GM18508 (cell line): ENCODE results near the gene PICALM.
"Not testable (repeated sequence)": the region's sequence is repeated elsewhere in the genome, so short reads cannot be mapped to it uniquely, and the experiment has no call there.

Experiments
- ATAC-seq: cut with Tn5 transposase; IDR thresholded peaks from one replicate; pipeline ENCODE4 v1.9.1; 2021; ENCODE audit warnings: moderate number of reproducible peaks; ENCODE audit not compliant: insufficient read depth, unreplicated experiment

Gene PICALM

DNA sequence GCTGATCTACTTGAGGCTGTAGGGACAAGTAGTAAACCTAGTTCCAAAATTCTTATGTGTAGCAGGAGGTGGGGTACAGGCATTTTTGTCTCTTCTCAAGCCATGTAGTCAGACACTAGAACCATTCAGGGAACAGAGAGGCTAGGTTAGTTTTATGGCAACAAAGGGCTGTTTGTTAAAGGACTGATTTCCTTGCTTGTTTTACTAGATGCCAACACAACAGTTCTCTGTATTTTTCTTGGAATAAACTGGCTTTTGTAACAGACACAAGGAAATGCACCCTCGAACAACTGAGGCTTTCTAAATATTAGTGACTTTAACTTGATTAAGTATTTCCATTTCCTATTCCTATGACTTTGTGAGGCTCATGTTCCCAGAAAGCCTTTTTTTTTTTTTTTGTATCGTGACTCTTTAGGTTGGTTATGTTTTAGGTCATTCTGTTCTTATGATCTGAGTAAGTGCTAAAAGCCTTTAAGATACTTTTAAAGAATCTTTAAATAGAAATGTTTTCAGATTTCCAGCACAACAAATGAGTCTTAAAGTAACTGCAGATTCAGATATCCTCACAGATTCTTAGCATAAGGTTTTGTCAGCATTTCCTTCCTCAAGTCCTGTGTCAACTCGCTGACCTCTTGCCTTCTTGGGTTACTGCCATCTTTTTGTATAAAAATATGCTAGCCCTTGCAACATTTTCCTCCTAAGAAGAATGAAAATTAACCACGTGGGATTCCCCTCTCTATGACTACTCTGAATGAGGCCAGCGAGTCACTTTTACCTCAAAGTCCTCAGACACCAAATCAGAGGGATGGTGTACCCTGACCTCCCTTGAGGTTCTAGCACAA is 121.2 kb downstream of the PICALM start:
- ATAC-seq, result no peak

DNA sequence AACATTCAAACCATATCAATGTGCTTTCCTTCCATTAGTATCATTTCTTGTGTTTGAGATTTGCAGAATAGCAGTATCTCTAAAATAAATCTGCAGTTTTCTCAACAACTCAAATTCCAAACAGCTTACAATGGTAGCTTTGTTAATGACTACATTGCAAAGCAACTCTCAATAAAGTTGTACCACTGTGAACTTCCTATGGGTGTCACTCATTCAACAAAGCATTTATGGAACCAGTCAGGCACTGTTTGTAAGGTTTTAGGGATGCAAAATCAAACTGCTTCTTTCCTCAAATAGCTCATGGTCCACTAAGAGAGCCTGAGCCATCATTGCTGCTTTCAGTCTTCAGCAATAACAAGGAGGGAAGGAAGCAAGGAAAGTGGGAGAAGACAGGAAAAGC is 122.7 kb downstream of the PICALM start:
- no peak for ATAC-seq

DNA sequence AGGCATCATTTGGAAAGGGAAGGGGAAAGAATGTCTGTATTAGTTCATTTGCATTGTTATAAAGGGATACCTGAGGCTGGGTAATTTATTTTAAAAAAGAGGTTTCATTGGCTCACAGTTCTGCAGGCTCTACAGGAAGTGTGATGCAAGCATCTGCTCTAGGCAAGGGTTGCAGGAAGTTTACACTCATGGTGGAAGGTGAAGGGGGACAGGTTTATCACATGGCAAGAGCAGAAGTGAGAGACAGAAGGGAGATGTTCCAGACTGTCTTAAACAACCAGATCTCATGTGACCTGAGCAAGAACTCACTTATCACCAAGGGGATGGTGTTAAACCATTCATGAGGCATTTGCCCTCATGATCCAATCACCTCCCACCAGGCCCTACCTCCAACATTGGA is 123.1 kb downstream of the PICALM start:
- no peak for ATAC-seq

DNA sequence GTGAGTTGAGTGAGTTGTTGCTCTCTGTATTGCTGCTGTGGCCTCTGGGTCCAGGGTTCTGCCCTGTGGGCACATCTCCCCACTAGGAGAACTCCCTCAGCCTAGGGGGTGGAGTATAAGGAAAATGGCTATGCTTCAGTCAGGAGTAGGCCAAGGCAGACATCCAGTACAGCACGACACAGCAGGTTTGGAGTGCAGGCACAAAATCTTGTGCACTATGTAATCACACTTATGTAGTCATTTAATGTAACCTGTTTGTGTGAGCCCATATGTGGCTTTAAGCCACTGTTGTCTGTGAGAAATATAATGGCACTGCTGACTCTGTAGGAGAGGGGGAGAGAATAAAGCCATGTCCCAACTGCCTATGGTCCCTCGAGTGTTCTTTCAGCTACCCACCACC is 123.6 kb downstream of the PICALM start:
- no peak for ATAC-seq

DNA sequence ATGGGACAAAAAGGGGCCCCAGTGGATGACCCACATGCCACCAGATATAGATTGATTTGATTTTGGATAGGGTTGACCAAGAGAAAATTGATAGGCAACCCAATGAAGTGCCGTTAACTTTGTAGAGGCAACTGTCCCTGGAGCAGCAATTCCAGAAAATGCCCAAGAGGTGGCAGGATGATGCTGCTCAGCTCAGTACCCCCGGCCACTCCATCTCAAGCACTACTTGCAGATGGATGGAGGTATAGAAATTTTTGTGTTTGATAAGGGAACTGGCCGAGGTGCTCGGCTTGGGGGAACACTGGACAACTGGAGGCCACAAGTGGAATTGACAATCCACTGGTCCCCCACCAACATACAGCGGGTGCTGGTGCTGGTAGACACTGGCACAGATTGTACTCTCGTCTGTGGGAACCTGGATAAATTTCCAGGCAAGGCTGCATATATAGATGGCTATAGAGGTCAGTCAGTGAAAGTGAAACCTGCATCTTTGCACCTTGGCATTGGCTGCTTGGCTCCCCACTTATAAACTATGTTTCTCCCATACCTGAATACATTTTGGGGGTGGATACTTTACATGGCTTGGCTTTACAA is 127.4 kb downstream of the PICALM start:
- no peak for ATAC-seq

DNA sequence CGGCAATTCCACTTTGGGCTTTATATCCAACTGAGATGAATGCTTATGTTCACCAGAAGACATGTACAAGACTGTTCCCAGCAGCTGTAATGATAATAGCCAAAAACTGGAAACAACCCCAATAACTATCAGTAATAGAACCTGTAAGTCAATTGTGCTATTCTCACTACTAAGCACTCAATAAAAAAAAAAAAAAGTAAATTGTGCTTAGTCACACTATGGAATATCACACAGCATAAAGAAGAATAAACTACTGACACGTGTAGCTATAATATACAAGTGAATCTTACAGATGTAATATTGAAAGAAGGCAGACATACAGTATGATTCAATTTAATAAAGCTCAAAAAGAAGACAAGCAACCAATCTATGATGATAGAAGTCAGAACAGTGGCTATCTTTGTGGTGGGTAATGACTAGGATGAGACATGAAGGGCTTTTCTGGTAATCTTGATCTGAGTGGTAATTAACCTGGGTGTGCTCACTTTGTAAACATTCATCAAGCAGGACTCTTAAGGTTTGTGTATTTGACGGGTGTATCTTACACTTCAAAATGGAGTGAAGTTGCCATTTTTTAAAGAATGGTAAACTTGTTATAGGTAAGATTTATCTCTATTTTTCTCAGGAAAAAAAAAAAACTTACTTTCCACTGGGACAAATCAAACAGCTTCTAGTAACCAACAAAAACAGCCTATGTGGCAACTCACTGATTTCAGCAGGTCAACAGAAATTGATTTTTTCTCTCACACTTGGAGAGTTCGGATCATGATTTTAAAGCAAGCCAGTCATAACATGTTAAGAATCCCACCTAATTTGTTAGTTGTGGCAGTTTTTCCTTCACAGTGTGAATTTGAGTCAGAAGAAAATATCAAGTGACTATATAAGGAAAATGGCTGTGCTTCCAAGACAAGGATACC is 129.5 kb downstream of the PICALM start:
- no peak for ATAC-seq

DNA sequence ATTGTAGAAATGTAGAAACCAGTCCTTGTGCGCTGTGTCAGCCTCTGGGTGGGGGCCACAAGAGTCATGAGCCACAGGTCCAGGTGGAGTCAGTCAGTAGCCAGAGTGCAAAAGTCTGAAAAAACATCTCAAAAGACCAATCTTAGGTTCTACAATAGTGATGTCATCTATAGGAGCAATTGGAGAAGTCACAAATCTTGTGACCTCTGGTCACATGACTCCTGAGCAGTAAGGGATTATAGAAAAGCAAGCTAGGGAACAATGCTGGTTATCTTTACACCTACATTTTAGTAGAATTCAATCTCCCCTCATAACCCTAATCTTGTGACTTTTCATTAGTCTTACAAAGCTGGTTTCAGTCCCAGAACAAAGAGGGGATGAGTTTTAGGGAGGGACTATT is 131.0 kb downstream of the PICALM start:
- ATAC-seq, result no peak

DNA sequence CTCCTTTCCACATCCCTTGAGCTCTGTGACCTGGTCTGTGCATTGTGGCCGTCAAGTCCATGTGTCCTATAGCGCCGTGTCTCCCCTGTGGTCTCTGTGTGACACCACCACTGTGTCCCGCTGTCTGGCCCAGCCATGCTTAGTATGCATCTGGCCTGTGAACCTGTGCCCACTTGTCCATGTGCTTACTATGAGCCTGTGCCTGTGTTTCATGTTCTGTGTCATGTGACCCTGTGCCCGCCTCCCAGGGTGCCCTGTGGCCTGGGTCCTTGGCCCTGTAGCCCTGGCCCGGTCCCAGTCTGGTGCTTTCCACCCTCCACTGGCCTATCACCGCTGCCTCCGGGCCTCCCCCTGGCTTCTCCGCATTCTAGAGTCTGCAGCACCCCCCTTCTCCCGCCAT is 133.1 kb downstream of the PICALM start:
- no peak for ATAC-seq

DNA sequence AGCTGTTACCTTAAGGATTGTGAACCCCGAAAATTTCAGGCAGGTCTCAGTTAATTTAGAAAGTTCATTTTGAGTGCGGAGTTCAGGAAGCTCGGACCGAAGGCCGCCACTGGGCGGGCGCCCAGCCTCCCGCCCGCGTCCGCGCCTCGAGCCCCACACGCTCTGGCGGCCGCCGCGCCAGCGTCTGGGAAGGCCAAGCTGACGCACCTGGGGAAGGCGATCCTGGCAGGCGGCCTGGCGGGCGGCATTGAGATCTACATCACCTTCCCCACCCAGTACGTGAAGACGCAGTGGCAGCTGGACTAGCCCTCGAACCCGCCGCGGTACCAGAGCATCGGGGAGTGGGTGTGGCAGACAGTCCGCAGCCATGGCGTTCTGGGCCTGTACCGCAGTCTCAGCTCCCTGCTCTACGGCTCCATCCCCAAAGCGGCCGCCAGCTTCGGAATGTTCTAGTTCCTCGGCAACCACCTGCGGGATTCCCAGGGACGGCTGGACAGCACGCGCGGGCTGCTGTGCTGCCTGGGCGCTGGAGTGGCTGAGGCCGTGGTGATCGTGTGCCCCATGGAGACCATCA is 134.2 kb downstream of the PICALM start:
- ATAC-seq, result no peak

DNA sequence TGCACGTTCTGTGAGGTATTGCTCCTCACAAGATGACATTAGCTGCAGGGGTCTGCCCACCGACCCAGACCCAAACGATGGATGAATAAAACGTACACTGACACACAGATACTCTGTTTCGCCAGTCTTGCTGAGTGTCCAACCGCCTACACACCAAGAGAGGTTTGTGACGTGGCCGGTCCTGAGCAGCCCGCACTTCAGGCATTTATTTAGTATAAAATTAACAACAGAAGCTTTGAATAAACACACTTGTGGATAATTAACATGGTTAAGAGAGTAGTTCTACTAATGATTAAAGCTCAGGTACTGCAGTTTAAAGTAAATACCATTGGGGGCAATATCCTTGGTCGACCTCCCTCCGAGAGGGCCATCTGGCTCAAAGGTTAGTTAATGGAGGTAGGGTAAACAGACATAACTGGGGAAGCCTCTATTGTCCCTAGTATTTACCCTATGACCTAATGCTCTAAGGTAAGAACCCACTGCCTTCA is 138.0 kb downstream of the PICALM start:
- ATAC-seq, result no peak

DNA sequence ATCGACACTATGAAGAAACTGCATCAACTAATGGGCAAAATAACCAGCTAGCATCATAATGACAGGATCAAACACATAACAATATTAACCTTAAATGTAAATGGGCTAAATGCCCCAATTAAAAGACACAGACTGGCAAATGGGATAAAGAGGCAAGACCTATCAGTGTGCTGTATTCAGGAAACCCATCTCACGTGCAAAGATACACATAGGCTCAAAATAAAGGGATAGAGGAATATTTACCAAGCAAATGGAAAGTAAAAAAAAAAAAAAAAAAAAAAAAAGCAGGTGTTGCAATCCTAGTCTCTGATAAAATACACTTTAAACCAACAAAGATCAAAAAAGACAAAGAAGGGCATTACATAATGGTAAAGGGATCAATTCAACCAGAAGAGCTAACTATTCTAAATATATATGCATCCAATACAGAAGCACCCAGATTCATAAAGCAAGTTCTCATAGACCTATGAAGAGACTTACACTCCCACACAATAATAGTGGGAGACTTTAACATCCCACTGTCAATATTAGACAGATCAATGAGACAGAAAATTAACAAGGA is 142.2 kb downstream of the PICALM start:
- not testable (repeated sequence) for ATAC-seq

DNA sequence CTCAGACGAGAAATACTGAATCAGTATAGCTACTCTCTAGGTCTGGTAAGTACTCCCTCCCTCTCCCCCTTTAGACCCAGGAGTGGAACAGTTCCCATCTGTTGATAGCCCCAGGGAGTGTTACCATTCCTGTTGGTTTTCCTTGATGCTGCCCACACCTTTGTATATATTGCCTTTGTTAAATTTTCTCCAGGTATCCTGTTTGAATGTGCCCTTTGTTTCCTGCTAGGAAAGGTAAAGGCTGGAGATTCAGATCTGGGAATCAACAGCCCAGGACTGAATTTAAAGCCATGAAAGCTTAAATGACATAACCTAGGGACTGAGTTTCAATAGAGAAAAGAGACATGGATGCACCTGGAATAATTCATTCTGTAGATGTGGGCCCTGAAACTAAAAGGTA is 145.4 kb downstream of the PICALM start:
- no peak for ATAC-seq

DNA sequence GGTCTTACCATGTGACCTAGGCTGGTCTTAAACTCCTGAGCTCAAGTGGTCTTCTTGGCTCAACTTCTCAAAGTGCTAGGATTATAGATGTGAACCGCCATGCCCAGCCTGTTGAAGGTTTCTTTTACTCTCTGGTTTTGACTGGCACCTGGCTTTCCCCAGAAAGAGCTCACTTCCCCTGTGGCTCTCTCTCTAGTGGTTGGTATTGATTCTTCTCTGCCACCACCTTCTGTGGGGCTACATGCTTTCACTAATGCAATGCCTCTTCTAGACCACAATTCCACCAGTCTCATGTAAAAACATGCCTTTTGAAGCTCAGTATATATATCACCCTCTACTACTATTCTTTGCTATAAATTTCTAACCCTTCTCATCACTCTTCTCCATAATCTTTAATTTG is 146.5 kb downstream of the PICALM start:
- peak; percentile 98 for ATAC-seq

DNA sequence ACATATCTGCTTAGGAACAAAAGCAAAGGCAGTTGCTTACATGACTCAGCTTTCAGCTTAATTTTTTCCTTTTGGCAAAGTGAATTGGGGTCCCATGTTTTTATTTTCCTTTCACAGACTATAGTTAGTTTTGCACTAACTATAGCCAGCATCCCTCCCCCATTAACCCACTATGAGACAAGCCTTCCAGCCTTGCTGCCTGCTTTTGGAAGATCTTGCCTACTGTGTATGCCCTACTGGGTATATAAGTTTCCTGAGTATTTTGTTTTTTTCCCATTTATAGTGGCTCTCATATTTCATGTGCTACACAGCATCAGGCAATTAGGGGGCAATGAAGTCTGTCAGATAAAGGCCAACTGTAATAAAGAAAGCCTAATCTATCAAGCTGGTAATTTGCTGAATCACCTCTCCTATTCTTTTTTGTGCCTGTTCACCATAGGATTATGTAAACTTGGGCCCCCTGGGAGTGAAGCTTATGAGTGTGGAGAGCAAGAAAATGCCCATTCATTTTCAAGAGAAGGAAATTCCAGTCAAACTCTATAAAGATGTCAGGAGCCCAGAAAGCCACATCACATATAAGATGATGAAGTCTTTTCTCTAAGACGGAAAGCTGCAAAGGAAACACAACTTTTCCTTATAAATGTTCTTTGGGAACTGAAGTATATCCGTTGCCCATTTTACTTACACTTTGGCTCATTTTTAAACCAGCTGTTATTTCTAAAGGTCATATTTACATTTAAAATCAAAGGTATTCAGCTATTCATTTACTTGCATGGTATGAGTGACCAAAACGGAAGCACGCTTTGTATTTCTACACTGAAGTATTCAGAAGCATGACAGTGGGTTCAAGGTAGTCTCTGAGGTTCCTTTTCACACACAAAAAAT is 149.7 kb downstream of the PICALM start:
- no peak for ATAC-seq

DNA sequence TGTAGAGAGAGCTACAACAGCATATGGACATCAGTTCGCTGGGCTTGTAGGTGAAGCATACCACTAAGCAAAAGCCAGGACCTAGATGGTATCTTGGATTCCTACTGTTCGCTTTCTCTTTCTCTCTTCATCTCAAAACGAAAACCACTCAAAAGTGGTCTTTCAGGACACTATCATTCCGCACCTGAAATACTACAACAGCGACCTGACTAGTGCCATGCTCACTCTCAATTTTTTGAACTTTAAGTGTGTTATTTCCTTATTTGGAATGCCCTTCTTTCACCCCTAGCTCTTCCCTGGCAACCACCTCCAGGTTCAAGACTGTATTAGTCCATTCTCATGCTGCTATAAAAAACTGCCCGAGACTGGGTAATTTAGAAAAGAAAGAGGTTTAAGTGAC is 154.5 kb downstream of the PICALM start:
- no peak for ATAC-seq

DNA sequence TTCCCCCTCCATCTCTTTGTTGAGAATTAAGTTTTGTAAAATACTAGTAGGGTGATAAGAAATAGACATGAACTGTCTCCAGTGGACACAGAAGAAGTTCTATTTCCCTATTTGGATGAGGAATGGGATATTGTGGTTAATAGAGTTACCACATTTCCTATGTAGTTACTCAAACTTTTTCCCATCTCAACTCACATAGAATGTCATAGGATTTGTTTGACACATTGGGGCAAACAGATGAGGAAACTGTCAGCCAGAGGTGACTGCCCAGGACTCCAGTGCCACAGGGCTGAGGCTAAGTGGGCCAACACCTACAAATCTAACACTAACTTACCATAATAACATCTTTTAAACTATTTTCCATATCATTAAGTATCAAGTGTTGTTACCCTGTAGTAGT is 155.4 kb downstream of the PICALM start:
- ATAC-seq, result no peak

DNA sequence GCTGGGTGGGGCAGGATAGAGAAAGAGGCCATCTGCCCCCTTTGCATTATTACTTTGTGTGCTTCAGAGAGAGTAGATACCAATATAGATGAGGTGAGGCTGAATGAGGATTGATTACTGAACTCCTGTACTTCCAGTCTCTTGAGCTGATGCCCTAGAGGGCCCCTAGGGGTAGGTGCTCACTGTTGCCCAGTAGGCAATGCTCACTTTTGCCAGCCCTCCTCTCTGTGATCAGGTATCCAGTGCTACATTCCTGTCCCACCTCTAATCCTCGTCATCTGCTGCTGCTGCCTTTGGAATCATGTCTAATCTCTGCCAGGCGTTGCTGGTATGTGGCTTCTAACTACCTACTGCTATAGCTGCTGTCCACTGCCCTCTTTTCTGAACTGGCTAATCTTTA is 156.5 kb downstream of the PICALM start:
- no peak for ATAC-seq
